Thymus (tissue), 11 donors: ENCODE results near the gene RPL13A. TPM values are rescaled to one million over a fixed set of nuclear protein-coding genes. Genes with fewer than 3 reads are reported as not detected.
A peak's percentile ranks its signal among the peaks of the same experiment; 100 is the strongest.

Experiments used
- DNase-seq, 9 donors: peaks; one replicate each; pipeline ENCODE4 v3.0.0-alpha.2; 2013; ENCODE audit warnings: low spot score in 9 of 9, low read depth in 6 of 9, missing footprints in 1 of 9
- H3K27ac ChIP-seq, 2 donors: one replicate each; pipeline ENCODE4 v1.5.1; 2013; ENCODE audit warnings: control low read depth in 1 of 2, low read depth in 1 of 2, low read length in 1 of 2, mild to moderate bottlenecking in 1 of 2, moderate library complexity in 1 of 2
- H3K27me3 ChIP-seq, 2 donors: one replicate each; pipeline ENCODE4 v1.5.1; 2013; ENCODE audit warnings: low read length in 1 of 2; ENCODE audit not compliant: control insufficient read depth in 2 of 2, insufficient read depth in 1 of 2
- H3K36me3 ChIP-seq, 2 donors: one replicate each; pipeline ENCODE4 v1.5.1; 2013; ENCODE audit warnings: low read length in 1 of 2, mild to moderate bottlenecking in 1 of 2, moderate library complexity in 1 of 2; ENCODE audit not compliant: control insufficient read depth in 2 of 2, insufficient read depth in 2 of 2
- H3K4me1 ChIP-seq, 2 donors: one replicate each; pipeline ENCODE4 v1.5.1; 2013; ENCODE audit warnings: low read length in 2 of 2; ENCODE audit not compliant: control insufficient read depth in 2 of 2, insufficient read depth in 2 of 2
- H3K4me3 ChIP-seq, 2 donors: one replicate each; pipeline ENCODE4 v1.5.1; 2013; ENCODE audit warnings: low read length in 2 of 2, control low read depth in 1 of 2, mild to moderate bottlenecking in 1 of 2
- H3K9me3 ChIP-seq, 2 donors: one replicate each; pipeline ENCODE4 v1.5.1; 2013; ENCODE audit warnings: low read length in 1 of 2, mild to moderate bottlenecking in 1 of 2; ENCODE audit not compliant: control insufficient read depth in 2 of 2, insufficient read depth in 1 of 2
- WGBS: extraction: QIAGEN DNeasy Blood & Tissue Kit; methylation state at CpG from one replicate; pipeline ENCODE4 v1.1.7; 2013; 5-methylcytosine and 5-hydroxymethylcytosine counted together
- polyA plus RNA-seq: library from polyadenylated mRNA; stranded (reverse); fragments of 200-250 nt; gene quantifications from one replicate; pipeline ENCODE4 v1.2.3, GENCODE V29; 2013
- total RNA-seq: library from RNA; stranded (reverse); fragments of 120-200 nt; gene quantifications from one replicate; pipeline ENCODE4 v1.2.4, GENCODE V29; 2013
- donor health status: healthy.

RPL13A gene
- total and polyA plus RNA-seq, 2 donors = 3,666 to 4,231 TPM

DNA sequence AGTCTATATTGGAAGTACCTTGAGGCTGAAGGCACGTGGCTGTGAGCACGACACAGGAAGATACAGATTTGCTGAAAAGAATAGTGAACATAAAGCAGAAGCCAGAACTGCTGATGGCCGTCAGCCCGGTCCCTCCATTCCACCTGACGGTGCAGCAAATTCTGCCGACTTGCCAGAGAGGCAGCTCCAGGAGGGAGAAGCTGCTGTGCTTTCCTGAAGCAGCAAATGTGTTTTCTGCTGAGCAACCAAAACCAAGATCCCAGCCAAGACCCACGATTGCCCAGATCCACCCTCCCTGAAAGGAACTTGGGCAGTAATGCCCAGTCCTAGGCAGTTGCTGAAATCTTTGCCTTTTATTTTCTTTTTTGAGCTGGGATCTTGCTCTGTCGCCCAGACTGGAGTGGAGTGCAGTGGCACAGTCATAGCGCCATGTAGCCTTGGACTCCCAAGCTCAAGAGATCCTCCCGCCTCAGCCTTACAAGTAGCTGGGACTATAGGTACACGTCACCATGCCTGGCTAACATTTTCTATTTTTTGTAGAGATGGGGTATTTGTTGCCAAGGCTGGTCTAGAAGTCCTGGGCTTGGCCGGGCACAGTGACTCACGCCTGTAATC lies 33.4 kb downstream of the RPL13A start:
- peaks cover 0 to 6% of the 10 kb centered on the region in 2 donors for H3K4me1 ChIP-seq
- peak overlapping the region in 1 of 2 donors; percentile 4 for H3K27ac ChIP-seq
- no peaks in the 10 kb centered on the region for H3K27me3 ChIP-seq
- peaks cover 4 to 5% of the 10 kb centered on the region in 2 donors for H3K36me3 ChIP-seq
- H3K9me3 ChIP-seq = peaks cover 0 to 3% of the 10 kb centered on the region in 2 donors
- no peak overlapping the region for H3K4me3 ChIP-seq
- DNase-seq = no peak
- 94% methylated on average over 13 of the region's 13 CpGs for WGBS

DNA sequence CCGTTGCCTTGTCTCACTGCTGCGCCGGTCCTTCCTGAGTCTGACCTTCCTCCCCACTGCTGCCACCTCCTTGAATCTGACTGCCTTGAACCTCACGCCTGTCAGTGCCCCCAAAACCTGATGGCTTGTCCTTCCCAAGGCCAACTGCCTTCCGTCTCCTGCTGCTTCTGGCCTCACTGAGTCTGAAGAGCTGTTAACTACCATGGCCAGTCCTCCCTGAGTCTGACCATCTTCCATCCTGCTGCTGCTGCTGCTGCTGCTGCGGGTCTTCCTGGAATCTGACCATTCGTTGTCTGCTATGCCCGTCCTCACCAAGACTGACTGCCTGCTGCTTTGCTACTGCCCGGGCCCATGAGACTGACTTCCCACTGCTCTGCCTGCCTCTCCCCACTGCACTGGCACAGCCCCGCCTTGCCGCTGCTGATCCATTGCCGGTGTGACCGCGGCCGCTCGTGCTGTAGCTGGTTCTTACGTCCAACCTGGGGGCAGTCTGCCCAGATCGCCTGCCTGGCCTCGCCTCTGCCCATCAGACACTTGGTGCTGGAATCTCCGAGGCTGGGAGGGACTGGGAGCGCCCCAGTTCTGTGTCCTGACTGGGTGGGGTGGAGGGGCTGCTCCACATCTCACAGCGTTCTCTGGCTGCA lies 37.5 kb downstream of the RPL13A start:
- DNase-seq = no peak
- peaks cover 0 to 3% of the 10 kb centered on the region in 2 donors for H3K9me3 ChIP-seq
- H3K4me3 ChIP-seq = no peak overlapping the region
- peaks cover 10 to 13% of the 10 kb centered on the region in 2 donors for H3K4me1 ChIP-seq
- peaks cover 4 to 5% of the 10 kb centered on the region in 2 donors for H3K36me3 ChIP-seq
- H3K27me3 ChIP-seq = peaks cover 0 to 14% of the 10 kb centered on the region in 2 donors
- no peak overlapping the region for H3K27ac ChIP-seq
- 90% methylated on average over 22 of the region's 22 CpGs for WGBS

GRCh38 chr19:49528211-49528771 lies 40.9 kb downstream of the RPL13A start:
- no peak for DNase-seq
- 68% methylated on average over 25 of the region's 25 CpGs for WGBS
- Histone ChIP-seq H3K4me1 (peaks cover 13 to 16% of the 10 kb centered on the region in 2 donors), H3K4me3 (peak overlapping the region; percentile 25), H3K27ac (peak overlapping the region in 1 of 2 donors; percentile 31), H3K27me3 (peaks cover 0 to 23% of the 10 kb centered on the region in 2 donors), H3K9me3 (peaks cover 0 to 3% of the 10 kb centered on the region in 2 donors), H3K36me3 (peaks cover 0 to 4% of the 10 kb centered on the region in 2 donors)

DNA sequence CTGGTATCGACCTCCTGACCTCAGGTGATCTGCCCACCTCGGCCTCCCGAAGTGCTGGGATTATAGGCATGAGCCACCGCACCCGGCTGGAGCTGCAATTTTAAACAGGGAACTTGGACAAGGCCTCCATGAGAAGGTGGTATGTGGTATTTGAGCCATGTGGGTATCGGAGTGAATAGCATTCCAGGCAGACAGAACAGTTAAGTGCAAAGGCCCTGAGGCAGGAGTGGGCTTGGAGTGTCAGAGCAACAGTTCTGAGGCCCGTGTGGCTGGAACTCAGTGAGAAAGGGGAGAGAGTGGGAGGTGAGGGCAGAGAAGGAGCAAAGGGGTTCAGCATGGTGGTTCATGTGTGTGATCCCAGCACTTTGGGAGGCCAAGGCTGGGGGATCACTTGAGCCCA lies 43.3 kb downstream of the RPL13A start:
- no peaks in the 10 kb centered on the region for H3K36me3 ChIP-seq
- WGBS = 97% methylated on average over 7 of the region's 7 CpGs
- H3K9me3 ChIP-seq = no peaks in the 10 kb centered on the region
- peaks cover 4 to 41% of the 10 kb centered on the region in 2 donors for H3K27me3 ChIP-seq
- no peak overlapping the region for H3K27ac ChIP-seq
- no peak for DNase-seq
- no peak overlapping the region for H3K4me3 ChIP-seq
- H3K4me1 ChIP-seq = peaks cover 31 to 38% of the 10 kb centered on the region in 2 donors

DNA sequence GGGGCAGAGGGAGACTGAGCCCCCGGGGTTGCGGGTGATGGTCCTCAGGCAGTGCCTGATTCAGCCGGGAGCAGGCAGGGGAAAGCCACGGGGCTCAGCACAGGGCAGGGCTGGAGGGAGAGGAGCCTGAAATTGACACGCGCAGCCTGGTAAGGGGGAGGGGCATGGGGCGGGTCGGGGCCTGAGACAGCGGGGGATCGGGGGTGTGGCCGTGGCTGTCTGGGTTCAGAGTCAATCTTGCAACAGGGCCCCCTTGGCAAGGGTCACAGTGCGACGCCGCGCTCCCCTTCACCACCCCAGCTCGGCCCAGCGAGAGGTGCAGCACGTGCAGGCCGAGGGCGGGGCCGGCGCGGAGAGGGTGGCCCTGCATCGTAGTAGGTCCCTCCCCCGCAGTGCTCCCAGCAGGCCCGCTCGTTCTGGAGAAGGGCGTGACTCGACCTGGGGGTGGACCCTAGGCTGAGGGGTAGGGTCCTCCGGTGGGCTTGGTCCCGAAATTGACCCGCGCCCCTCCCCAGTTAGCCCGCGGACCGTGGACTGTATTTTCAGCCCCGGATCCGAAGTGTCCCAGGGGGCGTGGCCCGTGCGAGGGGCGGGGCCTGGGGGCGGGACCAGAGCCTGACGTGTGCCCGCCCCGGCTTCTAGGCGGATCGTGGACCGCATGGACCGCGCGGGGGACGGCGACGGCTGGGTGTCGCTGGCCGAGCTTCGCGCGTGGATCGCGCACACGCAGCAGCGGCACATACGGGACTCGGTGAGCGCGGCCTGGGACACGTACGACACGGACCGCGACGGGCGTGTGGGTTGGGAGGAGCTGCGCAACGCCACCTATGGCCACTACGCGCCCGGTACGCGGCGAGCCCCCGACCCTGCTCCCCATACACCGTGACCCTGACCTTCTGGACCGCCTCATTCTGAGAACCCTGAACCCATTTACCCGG lies 46.4 kb downstream of the RPL13A start:
- WGBS = 1% methylated on average over 87 of the region's 87 CpGs
- Histone ChIP-seq H3K27me3 (peaks cover 4 to 30% of the 10 kb centered on the region in 2 donors), H3K4me3 (peak overlapping the region; percentile 50 to 62), H3K36me3 (no peaks in the 10 kb centered on the region), H3K9me3 (no peaks in the 10 kb centered on the region), H3K27ac (no peak overlapping the region), H3K4me1 (peaks cover 21 to 30% of the 10 kb centered on the region in 2 donors)
- peak in 6 of 9 donors; percentile 59 to 87 (median 70) for DNase-seq

DNA sequence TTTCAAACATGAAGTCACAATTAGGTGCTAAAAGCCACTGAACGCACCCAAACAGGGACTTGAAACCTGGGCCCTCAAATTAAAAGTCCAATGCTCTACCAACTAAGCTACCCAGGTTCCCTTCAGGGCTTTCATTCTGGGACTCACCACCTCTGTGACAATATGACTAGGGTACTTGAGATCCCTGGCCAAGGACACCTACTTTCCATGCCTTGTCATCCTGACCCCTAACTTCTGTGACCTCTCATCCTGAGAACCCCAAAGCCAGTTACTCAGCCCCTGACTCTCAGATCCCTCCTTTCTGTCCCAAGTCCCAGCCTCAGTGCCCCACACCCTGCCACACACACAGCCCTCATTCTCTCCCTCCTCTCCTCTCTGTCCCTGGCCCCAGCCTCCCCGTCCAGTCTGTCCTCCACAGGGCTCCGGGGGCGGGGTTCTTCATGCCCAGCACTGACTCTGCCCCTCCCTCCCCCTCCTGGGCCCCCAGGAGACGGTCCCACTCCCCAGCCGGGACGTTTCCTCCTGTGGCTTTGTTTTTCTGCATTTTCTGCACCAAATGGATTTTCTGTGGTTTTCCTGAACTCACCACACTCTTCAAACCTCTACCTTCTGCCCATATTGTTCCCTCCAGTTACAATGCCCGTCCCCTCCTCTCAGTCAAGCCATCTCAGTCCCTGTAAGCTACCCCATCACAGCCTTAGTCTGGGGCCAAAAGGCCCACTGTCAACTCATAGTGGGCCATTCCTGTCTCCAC lies 47.4 kb downstream of the RPL13A start:
- H3K4me3 ChIP-seq = no peak overlapping the region
- peaks cover 0 to 4% of the 10 kb centered on the region in 2 donors for H3K36me3 ChIP-seq
- H3K4me1 ChIP-seq = peaks cover 21 to 30% of the 10 kb centered on the region in 2 donors
- H3K27ac ChIP-seq = no peak overlapping the region
- H3K9me3 ChIP-seq = no peaks in the 10 kb centered on the region
- 7% methylated on average over 8 of the region's 8 CpGs for WGBS
- H3K27me3 ChIP-seq = peaks cover 4 to 27% of the 10 kb centered on the region in 2 donors
- no peak for DNase-seq

DNA sequence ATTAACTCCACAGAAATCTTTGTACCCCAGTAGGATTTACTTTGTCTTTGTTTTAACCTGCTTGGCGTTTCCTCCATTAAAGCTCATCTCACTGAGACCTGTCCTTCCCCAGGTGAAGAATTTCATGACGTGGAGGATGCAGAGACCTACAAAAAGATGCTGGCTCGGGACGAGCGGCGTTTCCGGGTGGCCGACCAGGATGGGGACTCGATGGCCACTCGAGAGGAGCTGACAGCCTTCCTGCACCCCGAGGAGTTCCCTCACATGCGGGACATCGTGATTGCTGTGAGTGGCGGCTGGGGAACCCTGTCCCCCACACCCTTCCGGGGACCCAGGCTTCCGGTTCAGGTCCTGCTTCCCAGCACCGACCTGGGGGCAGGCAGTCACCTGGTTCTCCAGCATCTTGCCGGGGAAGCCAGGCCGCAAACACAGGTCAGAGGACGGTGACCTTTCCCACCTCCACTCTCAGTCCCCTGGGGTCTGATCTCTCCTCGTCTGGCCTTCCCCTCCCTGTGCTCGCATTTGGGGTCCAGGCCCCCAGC lies 49.6 kb downstream of the RPL13A start:
- WGBS = 91% methylated on average over 22 of the region's 22 CpGs
- Histone ChIP-seq H3K27ac (no peak overlapping the region), H3K36me3 (peaks cover 0 to 6% of the 10 kb centered on the region in 2 donors), H3K27me3 (peaks cover 4 to 25% of the 10 kb centered on the region in 2 donors), H3K9me3 (no peaks in the 10 kb centered on the region), H3K4me1 (peaks cover 21 to 30% of the 10 kb centered on the region in 2 donors), H3K4me3 (no peak overlapping the region)
- DNase-seq = no peak

- Histone ChIP-seq H3K4me3 (no peak overlapping the region), H3K27me3 (peaks cover 4 to 14% of the 10 kb centered on the region in 2 donors), H3K9me3 (no peaks in the 10 kb centered on the region), H3K36me3 (peaks cover 0 to 6% of the 10 kb centered on the region in 2 donors), H3K4me1 (peaks cover 15 to 24% of the 10 kb centered on the region in 2 donors), H3K27ac (no peak overlapping the region)
- WGBS = 85% methylated on average over 5 of the region's 5 CpGs
- DNase-seq = no peak
Observed at GRCh38 chr19:49538643-49539042, 51.2 kb downstream of the RPL13A start.
